MM.1S (cell line): ENCODE results near the gene SLC7A6.

Experiments used
- EZH2 ChIP-seq: fragments of 300-600 bp; sonication (generic); optimal IDR thresholded peaks from 2 replicates; pipeline ENCODE3; 2017; ENCODE audit warnings: low read depth, mild to moderate bottlenecking, antibody characterized with exemption, low read length, mixed read lengths
- TF ChIP-seq, protein P1 (sequence below): fragments of 300-600 bp; sonication (generic); IDR thresholded peaks from 2 replicates; pipeline ENCODE4 v1.5.1; 2016; ENCODE audit warnings: antibody characterized with exemption, low read length, mixed read lengths

DNA sequence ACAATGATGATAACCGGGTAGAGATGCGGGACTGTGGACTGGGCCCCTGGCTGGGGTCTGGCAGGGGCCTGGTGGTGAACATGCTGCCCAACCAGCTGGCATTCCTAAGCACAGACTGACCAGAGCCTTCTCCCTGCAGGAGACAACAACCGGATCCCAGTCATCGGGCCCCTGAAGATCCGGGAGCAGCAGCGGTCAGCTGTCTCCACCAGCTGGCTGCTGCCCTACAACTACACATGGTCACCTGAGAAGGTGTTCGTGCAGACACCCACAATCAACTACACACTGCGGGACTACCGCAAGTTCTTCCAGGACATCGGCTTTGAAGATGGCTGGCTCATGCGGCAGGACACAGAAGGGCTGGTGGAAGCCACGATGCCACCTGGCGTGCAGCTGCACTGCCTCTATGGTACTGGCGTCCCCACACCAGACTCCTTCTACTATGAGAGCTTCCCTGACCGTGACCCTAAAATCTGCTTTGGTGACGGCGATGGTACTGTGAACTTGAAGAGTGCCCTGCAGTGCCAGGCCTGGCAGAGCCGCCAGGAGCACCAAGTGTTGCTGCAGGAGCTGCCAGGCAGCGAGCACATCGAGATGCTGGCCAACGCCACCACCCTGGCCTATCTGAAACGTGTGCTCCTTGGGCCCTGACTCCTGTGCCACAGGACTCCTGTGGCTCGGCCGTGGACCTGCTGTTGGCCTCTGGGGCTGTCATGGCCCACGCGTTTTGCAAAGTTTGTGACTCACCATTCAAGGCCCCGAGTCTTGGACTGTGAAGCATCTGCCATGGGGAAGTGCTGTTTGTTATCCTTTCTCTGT, 5.1 kb upstream of the SLC7A6 start:
- TF ChIP-seq, protein P1, sequence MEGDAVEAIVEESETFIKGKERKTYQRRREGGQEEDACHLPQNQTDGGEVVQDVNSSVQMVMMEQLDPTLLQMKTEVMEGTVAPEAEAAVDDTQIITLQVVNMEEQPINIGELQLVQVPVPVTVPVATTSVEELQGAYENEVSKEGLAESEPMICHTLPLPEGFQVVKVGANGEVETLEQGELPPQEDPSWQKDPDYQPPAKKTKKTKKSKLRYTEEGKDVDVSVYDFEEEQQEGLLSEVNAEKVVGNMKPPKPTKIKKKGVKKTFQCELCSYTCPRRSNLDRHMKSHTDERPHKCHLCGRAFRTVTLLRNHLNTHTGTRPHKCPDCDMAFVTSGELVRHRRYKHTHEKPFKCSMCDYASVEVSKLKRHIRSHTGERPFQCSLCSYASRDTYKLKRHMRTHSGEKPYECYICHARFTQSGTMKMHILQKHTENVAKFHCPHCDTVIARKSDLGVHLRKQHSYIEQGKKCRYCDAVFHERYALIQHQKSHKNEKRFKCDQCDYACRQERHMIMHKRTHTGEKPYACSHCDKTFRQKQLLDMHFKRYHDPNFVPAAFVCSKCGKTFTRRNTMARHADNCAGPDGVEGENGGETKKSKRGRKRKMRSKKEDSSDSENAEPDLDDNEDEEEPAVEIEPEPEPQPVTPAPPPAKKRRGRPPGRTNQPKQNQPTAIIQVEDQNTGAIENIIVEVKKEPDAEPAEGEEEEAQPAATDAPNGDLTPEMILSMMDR = no peak
- TF ChIP-seq EZH2 = no peak
